Caco-2 (cell line): ENCODE measurements around the gene MIPEP. TPM values are rescaled to one million over a fixed set of nuclear protein-coding genes. Genes with fewer than 3 reads are reported as not detected.
A peak's percentile ranks its signal among the peaks of the same experiment; 100 is the strongest.

Source experiments
- Bru-seq: library from RNA; stranded (reverse); fragments of 400-500 nt; gene quantifications from one replicate; lab custom pipeline; 2021; lab: Mats Ljungman, UMichigan
- BruChase-seq, 2 experiments: library from RNA; stranded (reverse); fragments of 400-500 nt; gene quantifications; one replicate each; lab custom pipeline; 2021; lab: Mats Ljungman, UMichigan
- BruUV-seq: library from RNA; stranded (reverse); fragments of 400-500 nt; replicated peaks from 2 replicates; lab custom pipeline; 2021; lab: Mats Ljungman, UMichigan
- CTCF ChIA-PET: fragments of 300-600 bp; sonication (Branson Sonifier 250); formaldehyde crosslinking; loops from one replicate; lab custom pipeline; 2022; ENCODE audit warnings: antibody characterized with exemption; lab: Charles Lee
- POLR2A ChIA-PET: fragments of 300-600 bp; sonication (Branson Sonifier 250); formaldehyde crosslinking; loops from one replicate; lab custom pipeline; 2022; ENCODE audit warnings: antibody characterized with exemption; lab: Charles Lee
- DNase-seq, 2 experiments: peaks; one replicate each; pipeline versions ENCODE4 v3.0.0 to v3.0.0-alpha.2; 2020 to 2022
- H3K27me3 ChIP-seq: replicated peaks from 2 replicates; pipeline ENCODE4 v1.6.0; 2011; ENCODE audit warnings: low read length; ENCODE audit not compliant: control insufficient read depth, insufficient read depth
- H3K36me3 ChIP-seq: 2 replicates; pipeline ENCODE4 v1.5.1; 2011; ENCODE audit warnings: low read length; ENCODE audit not compliant: control insufficient read depth, insufficient read depth
- H3K4me1 ChIP-seq: fragments of 250-450 bp; sonication (Bioruptor Pico); 2 replicates; pipeline ENCODE4 v1.5.1; 2020; ENCODE audit warnings: mild to moderate bottlenecking
- H3K4me3 ChIP-seq: 2 replicates; pipeline ENCODE4 v1.5.1; 2011; ENCODE audit warnings: low read depth, mild to moderate bottlenecking, control low read depth, low read length
- H3K9me3 ChIP-seq: fragments of 250-450 bp; sonication (Bioruptor Pico); 2 replicates; pipeline ENCODE4 v1.5.1; 2020; ENCODE audit warnings: mild to moderate bottlenecking, moderate library complexity
- H3K27ac Mint-ChIP-seq: one replicate; pipeline ENCODE4 v1.8.0; 2022; ENCODE audit warnings: mixed read lengths; ENCODE audit not compliant: unreplicated experiment
- H3K27me3 Mint-ChIP-seq: one replicate; pipeline ENCODE4 v1.8.0; 2022; ENCODE audit warnings: mixed read lengths; ENCODE audit not compliant: insufficient read depth, unreplicated experiment
- H3K36me3 Mint-ChIP-seq: one replicate; pipeline ENCODE4 v1.8.0; 2022; ENCODE audit warnings: mild to moderate bottlenecking, mixed read lengths; ENCODE audit not compliant: insufficient read depth, unreplicated experiment
- H3K4me1 Mint-ChIP-seq: one replicate; pipeline ENCODE4 v1.8.0; 2022; ENCODE audit warnings: low read depth, mixed read lengths; ENCODE audit not compliant: unreplicated experiment
- H3K4me3 Mint-ChIP-seq: one replicate; pipeline ENCODE4 v1.8.0; 2022; ENCODE audit warnings: mild to moderate bottlenecking, moderate library complexity, mixed read lengths; ENCODE audit not compliant: unreplicated experiment
- H3K9me3 Mint-ChIP-seq: one replicate; pipeline ENCODE4 v1.8.0; 2022; ENCODE audit warnings: mixed read lengths; ENCODE audit not compliant: unreplicated experiment
- intact Hi-C: fragments of 100-400 bp; cut with micrococcal nuclease; formaldehyde crosslinking; loops from one replicate; pipeline ENCODE4 v1.10.0; 2022; ENCODE audit not compliant: unreplicated experiment
- long read RNA-seq: library from polyadenylated mRNA; stranded (forward); transcript quantifications from one replicate; pipeline ENCODE4 v2.0.0, GENCODE V29; 2022
- total RNA-seq: library from RNA; stranded (reverse); gene quantifications from 2 replicates; pipeline ENCODE4 v1.2.3, GENCODE V29; 2022
- TF ChIP-seq, protein P1 (sequence below), 2 experiments: fragments of 200-600 bp in 1 of 2; IDR thresholded peaks; 1 replicate in 1 of 2; 2 replicates in 1 of 2; pipeline versions ENCODE4 v1.5.1 to v1.8.0; 2011 to 2022; ENCODE audit warnings: antibody characterized with exemption in 1 of 2, control low read depth in 1 of 2, inconsistent platforms in 1 of 2, low read depth in 1 of 2, low read length in 1 of 2, mild to moderate bottlenecking in 1 of 2, moderate library complexity in 1 of 2; ENCODE audit not compliant: insufficient read depth in 1 of 2, severe bottlenecking in 1 of 2, unreplicated experiment in 1 of 2

MIPEP gene
- total RNA-seq (40.6 and 40.8 TPM in 2 replicates), Bru-seq, nascent RNA (percentile 68 among the genes with signal in this experiment), BruChase-seq, experiment 1, labeled RNA remaining after a 2-hour chase (percentile 61 among the genes with signal in this experiment), BruChase-seq, experiment 2, labeled RNA remaining after a 6-hour chase (percentile 62 among the genes with signal in this experiment)
- long read RNA-seq, transcript MIPEP-201 (19 exons, 2,400 nt): major isoform, 97 of 115 reads
- long read RNA-seq, partial matches to known transcripts: 4 of 115 reads
- long read RNA-seq, other reads (novel, unspliced or antisense): 14 of 115 reads

DNA sequence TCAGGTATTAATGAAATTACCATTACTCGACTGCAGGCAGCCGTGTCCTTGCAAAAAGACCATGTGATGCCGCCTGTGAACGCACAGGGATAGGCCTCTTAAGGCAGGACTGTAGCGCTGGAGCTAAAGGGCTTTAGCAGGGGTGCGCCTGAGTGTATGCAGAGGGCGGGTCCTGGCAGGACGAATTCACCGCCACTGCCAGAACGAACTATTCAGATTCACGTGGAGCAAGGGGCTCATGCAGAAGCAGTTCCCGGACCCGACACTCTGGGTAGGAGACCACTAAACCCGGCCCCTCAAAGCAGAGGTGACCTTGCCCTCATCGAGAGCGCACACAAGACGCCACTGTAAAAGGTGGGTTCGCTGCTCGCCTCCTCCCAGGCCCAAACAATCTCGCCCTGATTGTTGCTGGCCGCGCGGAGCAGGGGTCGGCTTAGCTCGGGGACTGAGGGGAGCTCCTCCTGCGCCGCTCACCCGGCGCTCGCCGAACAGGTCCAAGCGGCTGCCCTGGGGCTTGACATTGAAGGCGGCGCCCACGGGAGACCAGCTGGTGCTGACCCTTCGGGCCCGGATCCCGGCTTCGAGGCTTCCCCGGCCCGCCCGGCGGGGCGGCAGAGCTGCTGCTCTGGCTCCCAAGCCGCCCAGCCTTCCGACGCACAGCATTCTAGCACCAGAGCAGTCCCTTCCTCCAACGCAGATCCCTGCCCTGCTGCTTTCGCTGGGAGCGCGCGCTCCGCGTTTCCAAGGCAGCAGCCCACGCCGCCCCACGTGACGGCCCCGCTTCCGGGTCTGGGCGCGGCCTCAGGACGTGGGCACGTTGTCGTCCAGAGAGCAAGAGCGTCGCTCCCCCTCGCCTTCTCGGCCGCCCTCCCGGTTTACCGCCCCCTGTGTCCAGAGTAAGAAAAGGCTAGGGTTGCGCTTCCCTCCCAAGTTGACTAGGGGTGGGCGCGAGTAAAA lies at the start of gene MIPEP:
Gene MIPEP (minus strand): TSS at position 743 of the 957 bp plus-strand sequence. CDS start 80 bp downstream, at position 663.
- DNase-seq: peak; percentile 94 to 96
- no peaks in the 10 kb centered on the region; the same call in 1 of the 2 replicates for H3K36me3 ChIP-seq
- Mint-ChIP-seq H3K9me3 (no peaks in the 10 kb centered on the region), H3K4me3 (peak within 1 kb of the TSS; percentile 97), H3K27ac (peak within 1 kb of the TSS; percentile 88), H3K27me3 (no peaks in the 10 kb centered on the region), H3K4me1 (peaks cover 7% of the 10 kb centered on the region), H3K36me3 (peaks cover 20% of the 10 kb centered on the region)
- ChIA-PET POLR2A (interaction anchor here (0.9 to 1.8 kb wide), 2 partner anchors 78 to 310 kb away, joined by 3 to 8 read pairs; no protein-coding TSS in a partner anchor), CTCF (interaction anchor here (0.6 to 2.7 kb wide), 6 partner anchors 10 to 435 kb away, joined by 3 to 11 read pairs (median 4); partner anchors contain the start of gene TNFRSF19)
- H3K27me3 ChIP-seq: no peaks in the 10 kb centered on the region
- intact Hi-C loops: loop anchor here (2.0 to 5.0 kb wide), 2 partner anchors 312 to 422 kb away; no protein-coding TSS in a partner anchor
- 0 out of 2 replicates have a peak, but pooled peaks cover 9% of the 10 kb centered on the region for H3K4me1 ChIP-seq
- H3K4me3 ChIP-seq: peak within 1 kb of the TSS; percentile 90
- H3K9me3 ChIP-seq: no peaks in the 10 kb centered on the region
- TF ChIP-seq, protein P1, sequence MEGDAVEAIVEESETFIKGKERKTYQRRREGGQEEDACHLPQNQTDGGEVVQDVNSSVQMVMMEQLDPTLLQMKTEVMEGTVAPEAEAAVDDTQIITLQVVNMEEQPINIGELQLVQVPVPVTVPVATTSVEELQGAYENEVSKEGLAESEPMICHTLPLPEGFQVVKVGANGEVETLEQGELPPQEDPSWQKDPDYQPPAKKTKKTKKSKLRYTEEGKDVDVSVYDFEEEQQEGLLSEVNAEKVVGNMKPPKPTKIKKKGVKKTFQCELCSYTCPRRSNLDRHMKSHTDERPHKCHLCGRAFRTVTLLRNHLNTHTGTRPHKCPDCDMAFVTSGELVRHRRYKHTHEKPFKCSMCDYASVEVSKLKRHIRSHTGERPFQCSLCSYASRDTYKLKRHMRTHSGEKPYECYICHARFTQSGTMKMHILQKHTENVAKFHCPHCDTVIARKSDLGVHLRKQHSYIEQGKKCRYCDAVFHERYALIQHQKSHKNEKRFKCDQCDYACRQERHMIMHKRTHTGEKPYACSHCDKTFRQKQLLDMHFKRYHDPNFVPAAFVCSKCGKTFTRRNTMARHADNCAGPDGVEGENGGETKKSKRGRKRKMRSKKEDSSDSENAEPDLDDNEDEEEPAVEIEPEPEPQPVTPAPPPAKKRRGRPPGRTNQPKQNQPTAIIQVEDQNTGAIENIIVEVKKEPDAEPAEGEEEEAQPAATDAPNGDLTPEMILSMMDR (IDR thresholded peaks at IDR 0.05; ENCODE audit: insufficient read depth in 1 of 2, low read depth in 1 of 2, low read length in 1 of 2, severe bottlenecking in 1 of 2, unreplicated experiment in 1 of 2): peak; percentile 71 to 87
- BruUV-seq: TSS peak; percentile 45

DNA sequence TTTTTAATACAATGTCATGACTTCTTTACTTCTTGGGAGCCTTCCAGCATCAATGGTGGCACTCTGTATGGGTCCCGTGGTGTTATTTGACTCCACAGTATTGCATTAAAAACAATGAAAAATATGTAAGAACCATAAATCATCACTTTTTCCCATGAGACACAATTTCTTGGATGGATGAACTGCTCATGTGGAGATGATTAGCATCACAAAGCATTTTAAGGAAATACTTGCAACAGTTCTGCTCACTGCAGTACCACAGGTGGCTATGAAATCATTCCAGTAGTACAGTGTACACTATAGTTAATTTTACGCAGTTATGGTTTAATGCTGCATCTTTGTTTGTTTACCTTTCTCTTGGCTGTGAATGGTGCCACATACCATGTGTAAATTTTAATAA lies 45.3 kb upstream of the MIPEP start:
- no peak overlapping the region for H3K4me3 Mint-ChIP-seq
- Histone ChIP-seq H3K36me3 (no peaks in the 10 kb centered on the region), H3K4me3 (no peak overlapping the region), H3K4me1 (no peaks in the 10 kb centered on the region), H3K9me3 (0 out of 2 replicates have a peak, but pooled peaks cover 3% of the 10 kb centered on the region), H3K27me3 (no peaks in the 10 kb centered on the region)
- intact Hi-C loops: no loop called here
- ChIA-PET POLR2A (no interaction called here), CTCF (no interaction called here)
- no peak overlapping the region for H3K27ac Mint-ChIP-seq
- peaks cover 7% of the 10 kb centered on the region for H3K4me1 Mint-ChIP-seq
- DNase-seq: no peak
- H3K27me3 Mint-ChIP-seq: no peaks in the 10 kb centered on the region
- BruUV-seq: no TSS peak
- peaks cover 6% of the 10 kb centered on the region for H3K36me3 Mint-ChIP-seq
- TF ChIP-seq, protein P1 (IDR thresholded peaks at IDR 0.05; ENCODE audit: insufficient read depth in 1 of 2, low read depth in 1 of 2, low read length in 1 of 2, severe bottlenecking in 1 of 2, unreplicated experiment in 1 of 2): no peak
- H3K9me3 Mint-ChIP-seq: peaks cover 26% of the 10 kb centered on the region

DNA sequence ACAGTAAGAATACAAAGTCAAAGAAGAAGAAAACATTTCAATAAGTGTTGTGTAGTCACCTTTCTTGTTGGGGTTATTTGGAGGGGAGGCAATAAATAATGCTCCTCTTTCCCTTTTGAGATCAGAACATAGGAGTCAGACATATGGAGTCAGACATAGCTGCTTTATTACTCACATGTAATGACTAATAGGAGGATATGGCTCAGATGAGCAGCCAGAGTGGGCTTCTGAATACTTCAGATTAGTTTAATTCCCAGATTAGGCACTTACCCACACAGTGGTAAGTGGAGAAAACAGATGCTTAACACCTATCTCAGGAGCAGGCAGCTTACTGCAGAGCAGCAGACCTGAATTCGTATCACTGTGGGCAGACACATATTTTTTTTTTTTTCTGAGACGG lies 39.8 kb upstream of the MIPEP start:
- Mint-ChIP-seq H3K4me1 (peaks cover 7% of the 10 kb centered on the region), H3K27me3 (no peaks in the 10 kb centered on the region), H3K9me3 (no peaks in the 10 kb centered on the region), H3K4me3 (no peak overlapping the region), H3K27ac (no peak overlapping the region), H3K36me3 (no peaks in the 10 kb centered on the region)
- Histone ChIP-seq H3K27me3 (no peaks in the 10 kb centered on the region), H3K4me3 (no peak overlapping the region), H3K4me1 (no peaks in the 10 kb centered on the region), H3K36me3 (no peaks in the 10 kb centered on the region), H3K9me3 (no peaks in the 10 kb centered on the region)
- DNase-seq: no peak
- BruUV-seq: no TSS peak
- CTCF ChIA-PET: no interaction called here
- intact Hi-C loops: no loop called here
- TF ChIP-seq, protein P1 (IDR thresholded peaks at IDR 0.05; ENCODE audit: insufficient read depth in 1 of 2, low read depth in 1 of 2, low read length in 1 of 2, severe bottlenecking in 1 of 2, unreplicated experiment in 1 of 2): no peak
- POLR2A ChIA-PET: no interaction called here
